Progenitor cell of endocrine pancreas (in vitro differentiated cells): Measurements from ENCODE around the gene SULT1A1. TPM values are rescaled to one million over a fixed set of nuclear protein-coding genes. Genes with fewer than 3 reads are reported as not detected.
A peak's percentile ranks its signal among the peaks of the same experiment; 100 is the strongest.
"Not testable (repeated sequence)": the region's sequence is repeated elsewhere in the genome, so short reads cannot be mapped to it uniquely, and the experiment has no call there.

Experiments used
- DNase-seq: peaks from one replicate; pipeline ENCODE4 v3.0.0; 2021; ENCODE audit warnings: low spot score; ENCODE audit not compliant: unreplicated experiment
- H3K27ac Mint-ChIP-seq: 2 replicates; pipeline ENCODE4 v1.8.0; 2021; ENCODE audit warnings: mild to moderate bottlenecking, moderate library complexity, mixed read lengths
- H3K27me3 Mint-ChIP-seq: 2 replicates; pipeline ENCODE4 v1.8.0; 2021; ENCODE audit warnings: mixed read lengths
- H3K36me3 Mint-ChIP-seq: 2 replicates; pipeline ENCODE4 v1.8.0; 2022; ENCODE audit warnings: mixed read lengths; ENCODE audit not compliant: insufficient read depth
- H3K4me1 Mint-ChIP-seq: 2 replicates; pipeline ENCODE4 v1.8.0; 2021; ENCODE audit warnings: low read depth, mixed read lengths
- H3K4me3 Mint-ChIP-seq: 2 replicates; pipeline ENCODE4 v1.8.0; 2021; ENCODE audit warnings: low read depth, mild to moderate bottlenecking, moderate library complexity, mixed read lengths
- H3K9me3 Mint-ChIP-seq: 2 replicates; pipeline ENCODE4 v1.8.0; 2021; ENCODE audit warnings: low read depth, mixed read lengths
- CTCF ChIP-seq: fragments of 200-600 bp; sonication (generic); IDR thresholded peaks from one replicate; pipeline ENCODE4 v1.5.0; 2021; ENCODE audit warnings: antibody characterized with exemption, mild to moderate bottlenecking; ENCODE audit not compliant: unreplicated experiment
- total RNA-seq: library from RNA; stranded (reverse); gene quantifications from 2 replicates; pipeline ENCODE4 v1.2.1, GENCODE V29; 2021

SULT1A1 gene
- total RNA-seq, 1 donor from 2014 or later, result 20.9 TPM

GRCh38 chr16:28569021-28569420 lies 40.8 kb downstream of the SULT1A1 start:
- peaks cover 19% of the 10 kb centered on the region for H3K36me3 Mint-ChIP-seq
- peaks cover 9% of the 10 kb centered on the region for H3K9me3 Mint-ChIP-seq
- no peak for DNase-seq
- H3K4me3 Mint-ChIP-seq, result no peak overlapping the region
- TF ChIP-seq CTCF, result no peak
- H3K4me1 Mint-ChIP-seq, result peaks cover 2% of the 10 kb centered on the region
- no peaks in the 10 kb centered on the region for H3K27me3 Mint-ChIP-seq
- H3K27ac Mint-ChIP-seq, result no peak overlapping the region

- DNase-seq, result no peak
- peaks cover 19% of the 10 kb centered on the region for H3K36me3 Mint-ChIP-seq
- H3K4me1 Mint-ChIP-seq, result no peaks in the 10 kb centered on the region
- peaks cover 9% of the 10 kb centered on the region for H3K9me3 Mint-ChIP-seq
- no peaks in the 10 kb centered on the region for H3K27me3 Mint-ChIP-seq
- no peak overlapping the region for H3K4me3 Mint-ChIP-seq
- H3K27ac Mint-ChIP-seq, result no peak overlapping the region
- no peak for TF ChIP-seq CTCF
Measured at GRCh38 chr16:28567292-28567691, 42.6 kb downstream of the SULT1A1 start.

- not testable (repeated sequence) for H3K27me3 Mint-ChIP-seq, H3K27ac Mint-ChIP-seq, H3K4me1 Mint-ChIP-seq, H3K9me3 Mint-ChIP-seq, H3K4me3 Mint-ChIP-seq, DNase-seq
- peaks cover 19% of the 10 kb centered on the region for H3K36me3 Mint-ChIP-seq
Measured at GRCh38 chr16:28566233-28566925, 43.5 kb downstream of the SULT1A1 start.

GRCh38 chr16:28563218-28563617 lies 46.6 kb downstream of the SULT1A1 start:
- TF ChIP-seq CTCF, result no peak
- Mint-ChIP-seq H3K27me3 (no peaks in the 10 kb centered on the region), H3K9me3 (peaks cover 9% of the 10 kb centered on the region), H3K27ac (peak overlapping the region; percentile 78), H3K4me1 (peaks cover 3% of the 10 kb centered on the region), H3K36me3 (peaks cover 24% of the 10 kb centered on the region), H3K4me3 (no peak overlapping the region)
- no peak for DNase-seq

GRCh38 chr16:28562199-28562598 lies 47.6 kb downstream of the SULT1A1 start:
- no peak for TF ChIP-seq CTCF
- H3K27me3 Mint-ChIP-seq, result no peaks in the 10 kb centered on the region

GRCh38 chr16:28561557-28562187 lies 48.2 kb downstream of the SULT1A1 start:
- no peaks in the 10 kb centered on the region for H3K27me3 Mint-ChIP-seq
- peak overlapping the region; percentile 85 for H3K27ac Mint-ChIP-seq
- H3K9me3 Mint-ChIP-seq, result peaks cover 3% of the 10 kb centered on the region
- no peak for DNase-seq
- peaks cover 3% of the 10 kb centered on the region for H3K4me1 Mint-ChIP-seq
- peaks cover 24% of the 10 kb centered on the region for H3K36me3 Mint-ChIP-seq
- no peak overlapping the region for H3K4me3 Mint-ChIP-seq
- no peak for TF ChIP-seq CTCF

More at GRCh38 chr16:28562199-28562598, 47.6 kb downstream of the SULT1A1 start:
- Mint-ChIP-seq H3K4me3 (no peak overlapping the region), H3K9me3 (peaks cover 4% of the 10 kb centered on the region), H3K27ac (no peak overlapping the region), H3K4me1 (peaks cover 3% of the 10 kb centered on the region), H3K36me3 (peaks cover 24% of the 10 kb centered on the region)
- DNase-seq, result no peak
